GM23338 (cell line): ENCODE results near the gene USPL1. TPM values are rescaled to one million over a fixed set of nuclear protein-coding genes. Genes with fewer than 3 reads are reported as not detected.

ENCODE experiments used
- ATAC-seq: fragments of 200-7000 bp; cut with Tn5 transposase; 3 replicates; pipeline ENCODE4 v1.9.1; 2020
- DNase-seq: peaks from one replicate; pipeline ENCODE4 v3.0.0-alpha.2; 2015; ENCODE audit warnings: low spot score
- H2AFZ ChIP-seq: fragments of 200-600 bp; sonication (generic); 2 replicates; pipeline ENCODE4 v1.8.0; 2016; ENCODE audit warnings: antibody characterized with exemption, mild to moderate bottlenecking, moderate library complexity
- H3F3A ChIP-seq: fragments of 200-600 bp; sonication (generic); replicated peaks from 2 replicates; pipeline ENCODE4 v1.8.0; 2017; ENCODE audit warnings: antibody characterized with exemption, mixed run types, low read depth
- H3K27ac ChIP-seq: fragments of 200-600 bp; sonication (generic); 2 replicates; pipeline ENCODE4 v1.6.1; 2016; ENCODE audit warnings: low read depth
- H3K27me3 ChIP-seq: fragments of 200-600 bp; sonication (generic); 2 replicates; pipeline ENCODE4 v1.8.0; 2016; ENCODE audit warnings: mild to moderate bottlenecking, mixed run types, moderate library complexity; ENCODE audit not compliant: insufficient read depth
- H3K36me3 ChIP-seq: fragments of 200-600 bp; sonication (generic); 2 replicates; pipeline ENCODE4 v1.8.0; 2016; ENCODE audit warnings: mild to moderate bottlenecking; ENCODE audit not compliant: insufficient read depth
- H3K4me1 ChIP-seq: fragments of 200-600 bp; sonication (generic); 2 replicates; pipeline ENCODE4 v1.8.0; 2016; ENCODE audit warnings: mild to moderate bottlenecking, moderate library complexity; ENCODE audit not compliant: insufficient read depth
- H3K4me2 ChIP-seq: fragments of 200-600 bp; sonication (generic); 2 replicates; pipeline ENCODE4 v1.7.1; 2017; ENCODE audit warnings: mixed run types
- H3K4me3 ChIP-seq: fragments of 200-600 bp; sonication (generic); 2 replicates; pipeline ENCODE4 v1.6.1; 2016; ENCODE audit warnings: mixed run types
- H3K79me2 ChIP-seq: fragments of 200-600 bp; sonication (generic); replicated peaks from 2 replicates; pipeline ENCODE4 v1.8.0; 2017; ENCODE audit warnings: mild to moderate bottlenecking; ENCODE audit not compliant: insufficient read depth
- H3K9me2 ChIP-seq: fragments of 200-600 bp; sonication (generic); 2 replicates; pipeline ENCODE4 v1.8.0; 2017; ENCODE audit not compliant: insufficient read depth
- H4K20me1 ChIP-seq: fragments of 200-600 bp; sonication (generic); replicated peaks from 2 replicates; pipeline ENCODE4 v1.8.0; 2017; ENCODE audit warnings: mild to moderate bottlenecking; ENCODE audit not compliant: insufficient read depth
- H3K27ac Mint-ChIP-seq: 2 replicates; pipeline ENCODE4 v1.8.0; 2020; ENCODE audit warnings: inconsistent platforms, mild to moderate bottlenecking, moderate library complexity, mixed read lengths
- H3K27me3 Mint-ChIP-seq: 3 replicates; pipeline ENCODE4 v1.8.0; 2022; ENCODE audit warnings: low read depth, mild to moderate bottlenecking, moderate library complexity, mixed read lengths, inconsistent platforms; ENCODE audit not compliant: insufficient read depth, poor library complexity
- H3K36me3 Mint-ChIP-seq: 3 replicates; pipeline ENCODE4 v1.8.0; 2021; ENCODE audit warnings: low read depth, mild to moderate bottlenecking, inconsistent platforms, moderate library complexity, mixed read lengths
- H3K4me1 Mint-ChIP-seq: 3 replicates; pipeline ENCODE4 v1.8.0; 2020; ENCODE audit warnings: mild to moderate bottlenecking, inconsistent platforms, mixed read lengths
- H3K4me3 Mint-ChIP-seq: 3 replicates; pipeline ENCODE4 v1.8.0; 2021; ENCODE audit warnings: moderate library complexity, mild to moderate bottlenecking, inconsistent platforms, mixed read lengths
- H3K9me3 Mint-ChIP-seq: 3 replicates; pipeline ENCODE4 v1.8.0; 2020; ENCODE audit warnings: moderate library complexity, mild to moderate bottlenecking, inconsistent platforms, mixed read lengths
- EZH2 ChIP-seq: fragments of 200-600 bp; sonication (generic); IDR thresholded peaks from one replicate; pipeline ENCODE4 v1.8.0; 2017; ENCODE audit warnings: antibody characterized with exemption, mild to moderate bottlenecking, low read depth; ENCODE audit not compliant: unreplicated experiment
- EZH2phosphoT487 ChIP-seq: fragments of 200-600 bp; sonication (generic); IDR thresholded peaks from one replicate; pipeline ENCODE4 v1.8.1; 2018; ENCODE audit warnings: antibody characterized with exemption; ENCODE audit not compliant: unreplicated experiment
- JUNB ChIP-seq: IDR thresholded peaks from one replicate; pipeline ENCODE4 v1.6.1; 2016; ENCODE audit warnings: antibody characterized with exemption; ENCODE audit not compliant: unreplicated experiment
- NANOG ChIP-seq: IDR thresholded peaks from 2 replicates; pipeline ENCODE4 v1.6.1; 2016; ENCODE audit warnings: antibody characterized with exemption, borderline replicate concordance
- STAT1 ChIP-seq: IDR thresholded peaks from one replicate; pipeline ENCODE4 v1.6.1; 2016; ENCODE audit warnings: antibody characterized with exemption; ENCODE audit not compliant: unreplicated experiment
- ZNF114 ChIP-seq: fragments of 250-450 bp; sonication (Bioruptor Pico); IDR thresholded peaks from 2 replicates; pipeline ENCODE4 v1.5.0; 2020; ENCODE audit warnings: mild to moderate bottlenecking, moderate library complexity
- polyA plus RNA-seq: library from polyadenylated mRNA; unstranded; fragments of >200 nt; fragmentation: Nextera tagmentation; extraction: Ambion mirVana; gene quantifications from 2 replicates; pipeline ENCODE4 v1.2.1, GENCODE V29; 2016
- total RNA-seq: library from RNA; depleted of rRNA; stranded (reverse); fragments of >200 nt; shearing (Covaris generic); gene quantifications from 2 replicates; pipeline ENCODE4 v1.2.3, GENCODE V29; 2014
- TF ChIP-seq, protein P1 (sequence below): IDR thresholded peaks from one replicate; pipeline ENCODE4 v1.6.1; 2018; ENCODE audit warnings: antibody characterized with exemption; ENCODE audit not compliant: unreplicated experiment

USPL1 gene
- total and polyA plus RNA-seq, 2 experiments from 2014 or later, result 12.4 to 24.1 TPM

DNA sequence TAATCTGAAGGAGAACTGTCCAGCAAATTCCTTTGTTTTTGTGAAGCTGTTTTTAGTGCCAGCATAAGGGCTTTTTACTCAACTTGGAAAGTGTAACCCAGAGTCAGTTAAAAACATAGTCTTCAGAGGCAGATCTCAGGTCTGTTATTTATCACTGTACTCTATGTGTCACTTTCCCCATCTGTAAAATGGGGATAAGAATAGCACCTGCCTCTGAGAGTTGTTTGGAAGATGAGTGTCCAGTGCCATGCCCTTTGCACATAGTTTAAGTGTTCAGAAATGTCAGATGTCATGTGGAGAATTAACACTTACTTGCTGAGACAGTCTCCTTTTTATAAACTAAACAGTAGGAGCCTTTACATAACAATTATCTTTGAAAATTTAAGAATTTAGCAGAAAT is 27.9 kb downstream of the USPL1 start (continued):
- TF ChIP-seq, protein P1, sequence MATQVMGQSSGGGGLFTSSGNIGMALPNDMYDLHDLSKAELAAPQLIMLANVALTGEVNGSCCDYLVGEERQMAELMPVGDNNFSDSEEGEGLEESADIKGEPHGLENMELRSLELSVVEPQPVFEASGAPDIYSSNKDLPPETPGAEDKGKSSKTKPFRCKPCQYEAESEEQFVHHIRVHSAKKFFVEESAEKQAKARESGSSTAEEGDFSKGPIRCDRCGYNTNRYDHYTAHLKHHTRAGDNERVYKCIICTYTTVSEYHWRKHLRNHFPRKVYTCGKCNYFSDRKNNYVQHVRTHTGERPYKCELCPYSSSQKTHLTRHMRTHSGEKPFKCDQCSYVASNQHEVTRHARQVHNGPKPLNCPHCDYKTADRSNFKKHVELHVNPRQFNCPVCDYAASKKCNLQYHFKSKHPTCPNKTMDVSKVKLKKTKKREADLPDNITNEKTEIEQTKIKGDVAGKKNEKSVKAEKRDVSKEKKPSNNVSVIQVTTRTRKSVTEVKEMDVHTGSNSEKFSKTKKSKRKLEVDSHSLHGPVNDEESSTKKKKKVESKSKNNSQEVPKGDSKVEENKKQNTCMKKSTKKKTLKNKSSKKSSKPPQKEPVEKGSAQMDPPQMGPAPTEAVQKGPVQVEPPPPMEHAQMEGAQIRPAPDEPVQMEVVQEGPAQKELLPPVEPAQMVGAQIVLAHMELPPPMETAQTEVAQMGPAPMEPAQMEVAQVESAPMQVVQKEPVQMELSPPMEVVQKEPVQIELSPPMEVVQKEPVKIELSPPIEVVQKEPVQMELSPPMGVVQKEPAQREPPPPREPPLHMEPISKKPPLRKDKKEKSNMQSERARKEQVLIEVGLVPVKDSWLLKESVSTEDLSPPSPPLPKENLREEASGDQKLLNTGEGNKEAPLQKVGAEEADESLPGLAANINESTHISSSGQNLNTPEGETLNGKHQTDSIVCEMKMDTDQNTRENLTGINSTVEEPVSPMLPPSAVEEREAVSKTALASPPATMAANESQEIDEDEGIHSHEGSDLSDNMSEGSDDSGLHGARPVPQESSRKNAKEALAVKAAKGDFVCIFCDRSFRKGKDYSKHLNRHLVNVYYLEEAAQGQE, result no peak
- TF ChIP-seq NANOG (no peak), EZH2 (no peak), JUNB (no peak), ZNF114 (CRISPR knock-in tag) (no peak)

DNA sequence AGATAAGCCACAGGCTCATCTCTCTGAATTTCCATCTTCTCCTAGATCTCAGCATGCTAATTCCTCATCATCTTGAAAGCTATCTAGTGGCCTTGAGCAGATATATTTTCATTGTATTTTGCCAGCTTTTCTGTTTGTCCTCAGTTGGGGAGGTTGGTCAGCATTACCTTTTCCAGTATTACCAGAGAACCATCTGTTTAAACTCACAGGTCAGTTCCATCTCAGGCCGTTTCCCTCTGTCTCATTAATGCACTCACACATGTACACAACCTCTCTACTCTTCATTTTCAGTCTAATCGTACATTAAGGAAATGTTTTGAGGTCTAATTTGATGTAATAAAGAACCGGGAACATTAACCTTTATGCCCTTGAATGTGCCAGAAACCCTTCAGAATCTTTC is 29.7 kb downstream of the USPL1 start:
- Mint-ChIP-seq H3K4me3 (no peak overlapping the region), H3K27me3 (peaks cover 6% of the 10 kb centered on the region), H3K36me3 (peaks cover 44% of the 10 kb centered on the region), H3K4me1 (no peaks in the 10 kb centered on the region), H3K27ac (no peak overlapping the region), H3K9me3 (no peaks in the 10 kb centered on the region)
- Histone ChIP-seq H3F3A (no peaks in the 10 kb centered on the region), H3K36me3 (peaks cover 48% of the 10 kb centered on the region), H2AFZ (no peak overlapping the region), H4K20me1 (peaks cover 11% of the 10 kb centered on the region), H3K4me3 (no peak overlapping the region), H3K4me1 (no peaks in the 10 kb centered on the region), H3K27ac (peak overlapping the region; percentile 52; the same call in 1 of the 2 replicates), H3K4me2 (no peak overlapping the region), H3K27me3 (no peaks in the 10 kb centered on the region), H3K79me2 (peaks cover 13% of the 10 kb centered on the region; the same call in 1 of the 2 replicates), H3K9me2 (no peaks in the 10 kb centered on the region)
- ATAC-seq, result no peak
- no peak for TF ChIP-seq EZH2phosphoT487
- no peak for TF ChIP-seq STAT1
- no peak for TF ChIP-seq JUNB
- TF ChIP-seq ZNF114 (CRISPR knock-in tag), result no peak
- TF ChIP-seq, protein P1, result no peak
- no peak for DNase-seq
